ENCODE measurements around the gene LTO1. TPM values are rescaled to one million over a fixed set of nuclear protein-coding genes. Genes with fewer than 3 reads are reported as not detected.

The LTO1 gene
- total RNA-seq, 4 donors from 2014 or later = 16.5 to 29.2 (median 19.3) TPM

GRCh38 chr11:69653406-69653960 is 21.7 kb downstream of the LTO1 start:
- H3K36me3 ChIP-seq = peaks cover 0 to 61% (median 30%) of the 10 kb centered on the region in 3 donors
- H3K4me1 ChIP-seq = peaks cover 13 to 50% (median 15%) of the 10 kb centered on the region in 3 donors
- no peak for DNase-seq
- no peak overlapping the region for H3K27ac ChIP-seq
- H3K9me3 ChIP-seq = no peaks in the 10 kb centered on the region
- H3K27me3 ChIP-seq = no peaks in the 10 kb centered on the region
- intact Hi-C loops (cut with DNase I) = no loop called here
- no peak for TF ChIP-seq POLR2A (IDR thresholded peaks at IDR 0.05)
- no peak for TF ChIP-seq CTCF (IDR thresholded peaks at IDR 0.05)
- WGBS, 2 donors = 87 to 91% methylated on average over 21 to 23 of the region's 23 CpGs
- H3K4me3 ChIP-seq = no peak overlapping the region

GRCh38 chr11:69652999-69653398 is 22.2 kb downstream of the LTO1 start:
- Histone ChIP-seq H3K4me1 (peaks cover 13 to 47% (median 15%) of the 10 kb centered on the region in 3 donors), H3K9me3 (no peaks in the 10 kb centered on the region), H3K4me3 (no peak overlapping the region), H3K27ac (no peak overlapping the region), H3K36me3 (peaks cover 0 to 65% (median 30%) of the 10 kb centered on the region in 3 donors), H3K27me3 (no peaks in the 10 kb centered on the region)
- TF ChIP-seq CTCF (IDR thresholded peaks at IDR 0.05) = no peak
- intact Hi-C loops (cut with DNase I) = no loop called here
- WGBS, 2 donors = 73 to 74% methylated on average over 11 of the region's 11 CpGs
- DNase-seq = no peak

GRCh38 chr11:69651834-69652620 is 23.1 kb downstream of the LTO1 start:
- H3K27me3 ChIP-seq = no peaks in the 10 kb centered on the region

GRCh38 chr11:69650832-69651344 is 24.3 kb downstream of the LTO1 start:
- H3K36me3 ChIP-seq = peaks cover 0 to 87% (median 30%) of the 10 kb centered on the region in 3 donors
- intact Hi-C loops (cut with DNase I) = no loop called here
- H3K27me3 ChIP-seq = no peaks in the 10 kb centered on the region
- no peak overlapping the region for H3K27ac ChIP-seq
- H3K4me1 ChIP-seq = peaks cover 13 to 51% (median 15%) of the 10 kb centered on the region in 3 donors
- DNase-seq = no peak
- 87 to 90% methylated on average over 10 to 11 of the region's 23 CpGs for WGBS, 2 donors
- no peak overlapping the region for H3K4me3 ChIP-seq
- H3K9me3 ChIP-seq = no peaks in the 10 kb centered on the region
- TF ChIP-seq CTCF (IDR thresholded peaks at IDR 0.05) = no peak
- TF ChIP-seq POLR2A (IDR thresholded peaks at IDR 0.05) = no peak

More at GRCh38 chr11:69651834-69652620, 23.1 kb downstream of the LTO1 start:
- 85% methylated on average over 15 of the region's 15 CpGs for WGBS, 2 donors
- H3K9me3 ChIP-seq = no peaks in the 10 kb centered on the region
- H3K4me3 ChIP-seq = no peak overlapping the region
- intact Hi-C loops (cut with DNase I) = no loop called here
- DNase-seq = no peak
- no peak overlapping the region for H3K27ac ChIP-seq
- H3K36me3 ChIP-seq = peaks cover 0 to 75% (median 30%) of the 10 kb centered on the region in 3 donors
- H3K4me1 ChIP-seq = peaks cover 13 to 44% (median 15%) of the 10 kb centered on the region in 3 donors
- no peak for TF ChIP-seq CTCF (IDR thresholded peaks at IDR 0.05)
- TF ChIP-seq POLR2A (IDR thresholded peaks at IDR 0.05) = no peak

All from esophagus squamous epithelium (tissue), 5 donors.